LHCN-M2 (cell line): ENCODE results near the gene ENOX1. TPM values are rescaled to one million over a fixed set of nuclear protein-coding genes. Genes with fewer than 3 reads are reported as not detected.

Source experiments
- DNase-seq: peaks from one replicate; pipeline ENCODE4 v3.0.0-alpha.2; 2012; ENCODE audit warnings: low read depth
- total RNA-seq: library from RNA; depleted of rRNA; stranded (reverse); fragments of >200 nt; gene quantifications from 2 replicates; pipeline ENCODE4 v1.2.3, GENCODE V29; 2014

Gene ENOX1
- total RNA-seq, 1 experiment from 2014 or later: 7.7 TPM

GRCh38 chr13:43316281-43316680, 470.5 kb downstream of the ENOX1 start:
- DNase-seq: no peak

GRCh38 chr13:43315522-43315921, 471.2 kb downstream of the ENOX1 start:
- DNase-seq: no peak

GRCh38 chr13:43309311-43309710, 477.5 kb downstream of the ENOX1 start:
- no peak for DNase-seq

- DNase-seq: peak; percentile 79
Measured at GRCh38 chr13:43307921-43308433, 478.8 kb downstream of the ENOX1 start.

- DNase-seq: no peak
Measured at GRCh38 chr13:43307221-43307920, 479.4 kb downstream of the ENOX1 start.

GRCh38 chr13:43306372-43306771, 480.4 kb downstream of the ENOX1 start:
- no peak for DNase-seq

GRCh38 chr13:43305416-43305815, 481.4 kb downstream of the ENOX1 start:
- DNase-seq: peak; percentile 49

- DNase-seq: no peak
Measured at GRCh38 chr13:43304945-43305344, 481.8 kb downstream of the ENOX1 start.

- DNase-seq: no peak
Measured at GRCh38 chr13:43304449-43304848, 482.3 kb downstream of the ENOX1 start.

- peak; percentile 74 for DNase-seq
Measured at GRCh38 chr13:43303033-43303729, 483.6 kb downstream of the ENOX1 start.

GRCh38 chr13:43301346-43301969, 485.3 kb downstream of the ENOX1 start:
- peak; percentile 49 for DNase-seq

- no peak for DNase-seq
Measured at GRCh38 chr13:43300865-43301264, 485.9 kb downstream of the ENOX1 start.

- DNase-seq: no peak
Measured at GRCh38 chr13:43299374-43299773, 487.4 kb downstream of the ENOX1 start.

- no peak for DNase-seq
Measured at GRCh38 chr13:43298816-43299215, 488.0 kb downstream of the ENOX1 start.

GRCh38 chr13:43297967-43298678, 488.6 kb downstream of the ENOX1 start:
- no peak for DNase-seq

- no peak for DNase-seq
Measured at GRCh38 chr13:43295825-43296564, 490.8 kb downstream of the ENOX1 start.

- no peak for DNase-seq
Measured at GRCh38 chr13:43295321-43295720, 491.5 kb downstream of the ENOX1 start.

GRCh38 chr13:43294412-43294811, 492.4 kb downstream of the ENOX1 start:
- no peak for DNase-seq

- no peak for DNase-seq
Measured at GRCh38 chr13:43293986-43294385, 492.8 kb downstream of the ENOX1 start.

GRCh38 chr13:43293561-43293960, 493.2 kb downstream of the ENOX1 start:
- DNase-seq: no peak

- no peak for DNase-seq
Measured at GRCh38 chr13:43293008-43293407, 493.8 kb downstream of the ENOX1 start.
